Hepatocyte (in vitro differentiated cells): Measurements from ENCODE around the gene TTC39B.

Experiments used
- EZH2 ChIP-seq: fragments of 200-600 bp; sonication (generic); IDR thresholded peaks from 2 replicates; pipeline ENCODE4 v1.6.1; 2016; ENCODE audit warnings: antibody characterized with exemption, mild to moderate bottlenecking, borderline replicate concordance
- EZH2phosphoT487 ChIP-seq: fragments of 200-600 bp; sonication (generic); IDR thresholded peaks from one replicate; pipeline ENCODE4 v1.6.1; 2018; ENCODE audit warnings: antibody characterized with exemption, mild to moderate bottlenecking, low read depth, moderate library complexity; ENCODE audit not compliant: unreplicated experiment, severe bottlenecking
- TF ChIP-seq, protein P1 (sequence below): fragments of 200-600 bp; sonication (generic); IDR thresholded peaks from 2 replicates; pipeline ENCODE4 v1.5.1; 2016; ENCODE audit warnings: antibody characterized with exemption, mild to moderate bottlenecking; ENCODE audit not compliant: poor library complexity

GRCh38 chr9:15187589-15187988 is 119.4 kb downstream of the TTC39B start:
- TF ChIP-seq, protein P1, sequence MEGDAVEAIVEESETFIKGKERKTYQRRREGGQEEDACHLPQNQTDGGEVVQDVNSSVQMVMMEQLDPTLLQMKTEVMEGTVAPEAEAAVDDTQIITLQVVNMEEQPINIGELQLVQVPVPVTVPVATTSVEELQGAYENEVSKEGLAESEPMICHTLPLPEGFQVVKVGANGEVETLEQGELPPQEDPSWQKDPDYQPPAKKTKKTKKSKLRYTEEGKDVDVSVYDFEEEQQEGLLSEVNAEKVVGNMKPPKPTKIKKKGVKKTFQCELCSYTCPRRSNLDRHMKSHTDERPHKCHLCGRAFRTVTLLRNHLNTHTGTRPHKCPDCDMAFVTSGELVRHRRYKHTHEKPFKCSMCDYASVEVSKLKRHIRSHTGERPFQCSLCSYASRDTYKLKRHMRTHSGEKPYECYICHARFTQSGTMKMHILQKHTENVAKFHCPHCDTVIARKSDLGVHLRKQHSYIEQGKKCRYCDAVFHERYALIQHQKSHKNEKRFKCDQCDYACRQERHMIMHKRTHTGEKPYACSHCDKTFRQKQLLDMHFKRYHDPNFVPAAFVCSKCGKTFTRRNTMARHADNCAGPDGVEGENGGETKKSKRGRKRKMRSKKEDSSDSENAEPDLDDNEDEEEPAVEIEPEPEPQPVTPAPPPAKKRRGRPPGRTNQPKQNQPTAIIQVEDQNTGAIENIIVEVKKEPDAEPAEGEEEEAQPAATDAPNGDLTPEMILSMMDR = no peak
- TF ChIP-seq EZH2phosphoT487 (no peak), EZH2 (no peak)
